WERI-Rb-1 (cell line): ENCODE data around the gene GSTA4.

Experiments
- DNase-seq: peaks from one replicate; pipeline ENCODE4 v3.0.0-alpha.2; 2020
- H3K27ac ChIP-seq: fragments of 250-450 bp; sonication (Bioruptor Pico); 2 replicates; pipeline ENCODE4 v1.5.1; 2020; ENCODE audit warnings: mild to moderate bottlenecking, moderate library complexity
- H3K27me3 ChIP-seq: fragments of 250-450 bp; sonication (Bioruptor Pico); 2 replicates; pipeline ENCODE4 v1.5.1; 2021; ENCODE audit warnings: mild to moderate bottlenecking, low read depth, moderate library complexity; ENCODE audit not compliant: insufficient read depth, severe bottlenecking
- H3K36me3 ChIP-seq: fragments of 250-450 bp; sonication (Bioruptor Pico); 2 replicates; pipeline ENCODE4 v1.5.1; 2020; ENCODE audit warnings: mild to moderate bottlenecking, moderate library complexity
- H3K4me3 ChIP-seq: 2 replicates; pipeline ENCODE4 v1.5.1; 2011; ENCODE audit warnings: low read depth, mild to moderate bottlenecking, control low read depth, low read length
- H3K9me3 ChIP-seq: fragments of 250-450 bp; sonication (Bioruptor Pico); 2 replicates; pipeline ENCODE4 v1.5.1; 2021; ENCODE audit warnings: mild to moderate bottlenecking, moderate library complexity; ENCODE audit not compliant: severe bottlenecking
- TF ChIP-seq, protein P1 (sequence below): IDR thresholded peaks from 2 replicates; pipeline ENCODE4 v1.5.1; 2011; ENCODE audit warnings: low read depth, mild to moderate bottlenecking, control low read depth, inconsistent platforms, low read length

The GSTA4 gene

DNA sequence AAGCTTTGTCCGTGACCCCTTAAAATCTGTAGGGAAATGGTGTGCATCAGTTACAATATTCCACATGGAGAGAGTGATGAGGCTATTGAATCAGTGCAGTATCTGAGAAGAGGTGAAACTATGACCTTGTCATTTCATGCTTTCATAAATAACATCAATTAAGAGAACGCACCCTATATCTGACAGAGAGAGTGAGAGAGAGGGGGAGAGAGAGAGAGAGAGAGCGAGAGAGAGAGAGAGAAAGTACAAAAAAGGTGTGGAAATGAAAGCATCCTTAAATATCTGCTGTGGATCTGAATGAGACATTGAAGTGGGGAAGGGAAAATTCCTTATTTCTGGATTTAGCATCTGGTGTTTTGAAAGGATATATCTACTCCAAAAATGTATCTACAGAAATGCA is 12.4 kb downstream of the GSTA4 start:
- Histone ChIP-seq H3K27ac (no peak overlapping the region), H3K9me3 (peaks cover 3% of the 10 kb centered on the region), H3K27me3 (no peaks in the 10 kb centered on the region), H3K36me3 (no peaks in the 10 kb centered on the region), H3K4me3 (no peak overlapping the region)
- no peak for DNase-seq
- TF ChIP-seq, protein P1, sequence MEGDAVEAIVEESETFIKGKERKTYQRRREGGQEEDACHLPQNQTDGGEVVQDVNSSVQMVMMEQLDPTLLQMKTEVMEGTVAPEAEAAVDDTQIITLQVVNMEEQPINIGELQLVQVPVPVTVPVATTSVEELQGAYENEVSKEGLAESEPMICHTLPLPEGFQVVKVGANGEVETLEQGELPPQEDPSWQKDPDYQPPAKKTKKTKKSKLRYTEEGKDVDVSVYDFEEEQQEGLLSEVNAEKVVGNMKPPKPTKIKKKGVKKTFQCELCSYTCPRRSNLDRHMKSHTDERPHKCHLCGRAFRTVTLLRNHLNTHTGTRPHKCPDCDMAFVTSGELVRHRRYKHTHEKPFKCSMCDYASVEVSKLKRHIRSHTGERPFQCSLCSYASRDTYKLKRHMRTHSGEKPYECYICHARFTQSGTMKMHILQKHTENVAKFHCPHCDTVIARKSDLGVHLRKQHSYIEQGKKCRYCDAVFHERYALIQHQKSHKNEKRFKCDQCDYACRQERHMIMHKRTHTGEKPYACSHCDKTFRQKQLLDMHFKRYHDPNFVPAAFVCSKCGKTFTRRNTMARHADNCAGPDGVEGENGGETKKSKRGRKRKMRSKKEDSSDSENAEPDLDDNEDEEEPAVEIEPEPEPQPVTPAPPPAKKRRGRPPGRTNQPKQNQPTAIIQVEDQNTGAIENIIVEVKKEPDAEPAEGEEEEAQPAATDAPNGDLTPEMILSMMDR = no peak

DNA sequence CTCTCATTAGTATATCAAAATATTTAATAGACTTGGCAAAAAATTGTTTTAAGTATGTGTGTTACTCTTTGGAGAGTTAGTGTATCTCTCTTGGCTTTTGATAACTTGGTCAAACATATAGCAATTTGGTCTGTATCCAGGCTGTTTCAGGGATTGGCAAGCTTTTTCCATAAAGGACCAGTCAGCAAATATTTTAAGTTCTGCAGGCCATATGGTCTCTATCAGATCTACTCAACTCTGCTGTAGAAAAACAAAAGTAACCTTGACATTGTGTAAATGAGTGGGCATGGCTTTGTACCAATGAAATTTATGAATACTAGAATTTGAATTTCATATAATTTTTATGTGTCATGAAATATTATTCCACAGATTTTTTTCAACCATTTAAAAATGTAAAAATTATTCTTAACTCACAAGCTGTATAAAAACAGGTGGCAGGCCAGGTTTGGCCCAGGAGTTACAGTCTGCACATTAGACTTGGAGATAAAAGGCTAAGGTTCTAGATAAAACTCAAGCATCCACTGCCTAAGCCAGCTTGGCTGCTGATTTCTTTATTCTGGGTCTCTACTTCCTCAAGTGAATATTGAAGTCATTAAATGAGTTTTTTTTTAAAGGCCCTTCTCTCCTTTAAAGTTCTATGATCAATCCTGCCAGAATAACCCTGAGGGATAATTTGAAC is 13.7 kb downstream of the GSTA4 start:
- Histone ChIP-seq H3K36me3 (no peaks in the 10 kb centered on the region), H3K27ac (no peak overlapping the region), H3K4me3 (no peak overlapping the region), H3K27me3 (no peaks in the 10 kb centered on the region), H3K9me3 (peaks cover 3% of the 10 kb centered on the region)
- DNase-seq = no peak
- TF ChIP-seq, protein P1 = no peak

DNA sequence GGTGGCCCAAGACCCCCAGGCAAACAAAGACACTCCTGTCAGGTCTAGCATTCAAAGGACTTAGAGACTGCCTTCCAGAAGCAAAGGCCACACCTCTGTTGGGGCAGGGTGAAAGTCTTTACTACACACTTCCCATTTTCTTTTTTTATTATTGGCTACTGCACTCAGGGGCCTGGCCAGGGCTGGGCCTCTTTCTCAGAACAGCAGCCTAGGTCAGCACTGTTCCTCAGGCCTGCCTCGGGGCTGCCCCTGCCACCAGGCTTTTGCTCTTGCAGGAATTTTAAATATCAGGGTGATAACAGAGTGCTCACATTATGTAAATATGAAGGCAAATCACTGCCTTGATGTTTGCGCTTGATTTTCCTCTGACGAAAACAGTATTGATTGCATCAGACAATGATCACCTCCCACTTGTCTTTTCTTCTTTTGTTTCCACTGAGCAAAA is 18.5 kb downstream of the GSTA4 start:
- Histone ChIP-seq H3K27ac (no peak overlapping the region), H3K36me3 (no peaks in the 10 kb centered on the region), H3K27me3 (no peaks in the 10 kb centered on the region), H3K4me3 (no peak overlapping the region), H3K9me3 (no peaks in the 10 kb centered on the region)
- no peak for DNase-seq
- TF ChIP-seq, protein P1 = no peak

DNA sequence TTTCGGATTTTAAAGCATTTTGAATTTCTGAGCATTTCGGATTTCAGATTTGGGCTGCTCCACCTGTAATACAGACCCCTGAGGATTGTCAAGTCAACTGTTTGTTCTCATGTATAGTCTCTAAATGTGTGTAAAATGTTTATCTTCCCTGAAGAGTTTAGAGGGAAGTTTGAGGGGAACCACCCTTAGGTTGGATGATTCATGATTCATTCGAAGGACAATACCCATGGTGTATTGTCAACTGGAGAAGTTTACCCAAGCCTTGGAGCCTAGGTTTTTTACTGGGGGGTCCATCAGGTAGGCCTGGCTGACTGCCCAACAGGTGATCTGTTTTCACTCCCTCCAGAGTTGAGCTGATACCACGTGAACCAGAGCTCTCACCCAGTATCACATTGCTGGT is 18.9 kb downstream of the GSTA4 start:
- TF ChIP-seq, protein P1 = no peak
- Histone ChIP-seq H3K4me3 (no peak overlapping the region), H3K36me3 (no peaks in the 10 kb centered on the region), H3K9me3 (no peaks in the 10 kb centered on the region), H3K27ac (no peak overlapping the region), H3K27me3 (no peaks in the 10 kb centered on the region)
- no peak for DNase-seq

DNA sequence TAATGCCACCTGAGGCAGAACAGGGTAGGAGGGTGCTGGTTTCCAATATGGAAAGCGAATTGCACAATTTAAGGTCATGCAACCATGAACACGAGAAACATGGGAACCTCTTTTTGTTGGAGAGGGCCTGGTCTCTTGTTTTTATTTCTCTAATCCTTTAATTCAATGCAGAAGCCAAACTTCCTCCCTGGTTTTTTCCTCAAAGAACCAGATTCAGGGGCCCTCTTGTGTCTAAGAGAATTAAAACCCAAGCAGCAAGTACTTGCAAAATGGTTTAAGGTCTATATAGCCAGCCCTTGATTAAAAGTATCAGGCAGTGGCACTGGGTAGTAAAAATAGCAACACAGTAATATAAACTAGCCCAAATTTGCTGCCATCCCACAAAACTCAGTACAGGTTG is 19.5 kb downstream of the GSTA4 start:
- Histone ChIP-seq H3K27me3 (no peaks in the 10 kb centered on the region), H3K27ac (no peak overlapping the region), H3K9me3 (no peaks in the 10 kb centered on the region), H3K4me3 (no peak overlapping the region), H3K36me3 (no peaks in the 10 kb centered on the region)
- TF ChIP-seq, protein P1 = no peak
- DNase-seq = no peak

DNA sequence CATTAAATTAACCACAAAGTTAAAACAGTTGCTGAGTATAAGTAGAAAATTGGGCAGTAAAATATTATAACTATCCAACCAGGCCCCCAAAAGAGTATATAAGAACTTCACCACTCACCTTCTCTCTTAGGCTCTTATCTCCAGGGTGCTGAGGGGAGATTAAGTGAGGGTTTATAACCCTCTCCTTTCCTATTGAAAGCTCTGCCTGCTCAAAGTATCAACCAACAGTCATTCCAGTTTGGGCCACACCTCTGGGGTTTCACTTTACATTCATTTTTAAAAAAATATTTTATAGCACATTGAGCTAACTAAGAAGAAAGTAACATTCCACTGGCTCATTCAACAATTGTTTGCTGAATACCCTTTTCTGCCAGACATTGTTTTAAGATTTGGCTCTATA is 22.1 kb downstream of the GSTA4 start:
- H3K9me3 ChIP-seq = no peaks in the 10 kb centered on the region
- TF ChIP-seq, protein P1 = no peak
- H3K4me3 ChIP-seq = no peak overlapping the region
- H3K27me3 ChIP-seq = no peaks in the 10 kb centered on the region
- DNase-seq = no peak
- H3K36me3 ChIP-seq = no peaks in the 10 kb centered on the region
- peak overlapping the region; percentile 2; the same call in 1 of the 2 replicates for H3K27ac ChIP-seq
